GM12872 (cell line): ENCODE results near the gene SEC14L5.

Experiments
- TF ChIP-seq, protein P1 (sequence below): IDR thresholded peaks from 3 replicates; pipeline ENCODE4 v1.5.1; 2011; ENCODE audit warnings: low read depth, mild to moderate bottlenecking, low read length, moderate library complexity; ENCODE audit not compliant: insufficient read depth

The SEC14L5 gene

DNA sequence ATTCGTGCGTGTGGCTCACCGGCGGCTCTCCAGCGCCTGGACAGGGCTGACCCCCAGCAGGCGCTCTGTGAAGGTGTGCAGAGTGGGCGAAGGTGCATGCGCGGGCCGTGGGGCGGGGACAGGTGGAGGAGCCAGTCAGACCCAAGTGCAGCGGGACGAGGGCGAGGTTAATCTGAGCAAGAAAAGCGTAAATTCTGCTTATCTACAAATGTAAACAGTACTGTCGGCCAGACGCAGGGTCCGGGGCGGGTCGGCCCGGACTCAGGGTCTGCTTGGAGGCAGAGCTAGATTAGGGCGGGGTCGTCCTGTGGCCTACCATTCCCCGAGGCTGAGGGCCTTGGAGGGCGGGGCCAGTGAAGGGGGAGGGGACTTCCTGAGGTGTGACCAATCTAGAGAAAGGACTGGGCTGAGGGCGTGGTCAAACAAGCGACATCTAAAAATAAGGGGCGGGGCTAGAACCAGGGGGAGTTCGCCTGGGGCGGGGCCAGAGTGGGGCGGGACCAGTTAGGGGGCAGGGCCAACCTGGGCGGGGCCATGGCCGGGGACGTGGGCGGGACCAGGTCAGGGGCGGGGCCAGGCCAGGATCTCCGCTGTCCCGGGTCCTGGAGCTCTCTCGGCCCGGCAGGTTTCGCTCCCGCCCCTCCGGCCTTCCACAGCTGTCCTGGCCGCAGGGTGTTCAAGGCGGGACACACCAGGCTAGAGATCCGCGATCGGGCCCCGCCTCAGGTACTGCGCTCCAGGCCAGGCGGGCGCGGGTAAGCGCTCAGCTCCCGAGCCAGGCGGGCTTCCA, at the start of gene SEC14L5:
Gene SEC14L5 (plus strand): TSS at position 611 of the 790 bp plus-strand sequence. CDS start 994 bp downstream, outside the sequence.
- TF ChIP-seq, protein P1, sequence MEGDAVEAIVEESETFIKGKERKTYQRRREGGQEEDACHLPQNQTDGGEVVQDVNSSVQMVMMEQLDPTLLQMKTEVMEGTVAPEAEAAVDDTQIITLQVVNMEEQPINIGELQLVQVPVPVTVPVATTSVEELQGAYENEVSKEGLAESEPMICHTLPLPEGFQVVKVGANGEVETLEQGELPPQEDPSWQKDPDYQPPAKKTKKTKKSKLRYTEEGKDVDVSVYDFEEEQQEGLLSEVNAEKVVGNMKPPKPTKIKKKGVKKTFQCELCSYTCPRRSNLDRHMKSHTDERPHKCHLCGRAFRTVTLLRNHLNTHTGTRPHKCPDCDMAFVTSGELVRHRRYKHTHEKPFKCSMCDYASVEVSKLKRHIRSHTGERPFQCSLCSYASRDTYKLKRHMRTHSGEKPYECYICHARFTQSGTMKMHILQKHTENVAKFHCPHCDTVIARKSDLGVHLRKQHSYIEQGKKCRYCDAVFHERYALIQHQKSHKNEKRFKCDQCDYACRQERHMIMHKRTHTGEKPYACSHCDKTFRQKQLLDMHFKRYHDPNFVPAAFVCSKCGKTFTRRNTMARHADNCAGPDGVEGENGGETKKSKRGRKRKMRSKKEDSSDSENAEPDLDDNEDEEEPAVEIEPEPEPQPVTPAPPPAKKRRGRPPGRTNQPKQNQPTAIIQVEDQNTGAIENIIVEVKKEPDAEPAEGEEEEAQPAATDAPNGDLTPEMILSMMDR = no peak

DNA sequence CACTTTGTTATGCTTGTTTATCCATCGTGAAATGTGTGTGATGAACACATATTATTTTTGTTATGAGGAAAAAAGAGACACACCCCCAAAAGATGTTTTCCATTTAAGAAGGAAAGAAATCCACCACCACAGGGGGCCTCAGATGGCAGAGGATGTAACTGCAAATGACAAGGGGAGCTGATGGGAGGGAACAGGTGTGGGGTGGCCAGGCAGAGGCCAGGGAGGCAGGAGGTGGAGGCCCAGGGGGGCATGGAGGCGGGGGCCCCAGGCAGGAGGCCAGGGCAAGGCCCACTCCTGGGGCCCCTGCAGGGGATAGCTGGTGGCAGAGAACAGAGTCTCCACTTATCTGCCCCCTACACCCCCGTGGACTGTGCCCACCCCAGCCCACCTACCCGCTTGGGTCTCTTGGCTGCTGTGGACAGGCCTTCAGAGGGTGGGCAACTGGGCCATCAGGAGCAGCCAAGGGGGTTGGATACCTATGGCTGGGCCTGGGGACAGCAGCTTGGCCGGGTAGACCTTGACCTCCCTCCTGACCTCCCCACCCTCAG, 49.2 kb upstream of the SEC14L5 start:
- TF ChIP-seq, protein P1 = no peak

DNA sequence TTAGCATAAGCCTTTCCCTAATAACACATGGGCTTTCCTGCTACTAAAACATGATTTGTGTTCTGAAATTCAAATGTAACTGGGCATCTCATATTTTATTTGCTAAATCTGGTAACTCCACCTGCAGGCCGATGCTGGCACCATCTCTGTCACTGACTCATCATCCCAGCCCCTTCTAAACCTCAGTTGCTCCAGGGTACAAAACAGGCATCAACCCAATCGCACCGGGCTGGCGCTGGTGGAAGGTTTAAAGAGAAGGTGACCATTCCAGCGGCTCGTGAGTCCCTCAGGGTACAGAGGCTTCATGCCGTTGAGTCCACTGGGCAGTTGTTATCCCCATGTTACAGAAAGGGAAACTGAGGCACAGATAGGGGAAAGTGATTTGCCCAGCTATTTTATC, 48.3 kb upstream of the SEC14L5 start:
- TF ChIP-seq, protein P1 = no peak

DNA sequence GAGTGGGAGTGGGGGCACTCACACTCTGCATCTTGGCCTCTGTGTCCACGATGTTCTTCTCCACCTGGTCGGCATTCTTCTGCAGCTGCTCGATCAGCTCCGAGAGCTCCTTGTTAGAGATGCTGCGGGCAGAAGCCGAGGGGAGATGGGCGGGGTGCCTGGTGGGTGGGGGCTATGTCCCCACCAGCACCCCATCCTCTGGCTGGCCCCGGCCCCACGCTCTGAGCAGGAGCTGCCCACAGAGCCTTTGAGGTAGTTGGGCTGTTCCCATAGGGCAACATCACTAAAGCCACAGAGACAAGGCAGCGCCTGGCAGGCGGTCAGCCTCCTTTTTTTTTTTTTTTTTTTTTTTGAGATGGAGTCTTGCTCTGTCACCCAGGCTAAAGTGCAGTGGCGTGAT, 47.3 kb upstream of the SEC14L5 start:
- TF ChIP-seq, protein P1 = no peak

DNA sequence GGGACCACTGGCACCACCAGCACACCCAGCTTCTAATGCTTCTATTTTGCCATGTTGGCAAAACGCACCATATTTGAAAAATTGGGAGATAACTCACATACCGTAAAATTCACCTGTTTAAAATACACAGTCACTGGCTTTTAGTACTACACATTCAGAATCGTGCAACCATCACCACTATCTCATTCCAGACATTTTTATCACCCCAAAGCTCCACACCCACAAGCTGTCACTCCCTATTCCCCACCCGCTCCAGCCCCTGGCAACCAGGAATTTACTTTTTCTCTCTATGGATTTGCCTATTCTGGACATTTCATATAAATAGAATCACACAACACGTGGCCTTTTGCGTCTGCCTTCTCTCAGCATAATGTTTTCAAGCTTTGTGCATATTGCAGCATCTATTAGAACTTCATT, 46.2 kb upstream of the SEC14L5 start:
- TF ChIP-seq, protein P1 = no peak

DNA sequence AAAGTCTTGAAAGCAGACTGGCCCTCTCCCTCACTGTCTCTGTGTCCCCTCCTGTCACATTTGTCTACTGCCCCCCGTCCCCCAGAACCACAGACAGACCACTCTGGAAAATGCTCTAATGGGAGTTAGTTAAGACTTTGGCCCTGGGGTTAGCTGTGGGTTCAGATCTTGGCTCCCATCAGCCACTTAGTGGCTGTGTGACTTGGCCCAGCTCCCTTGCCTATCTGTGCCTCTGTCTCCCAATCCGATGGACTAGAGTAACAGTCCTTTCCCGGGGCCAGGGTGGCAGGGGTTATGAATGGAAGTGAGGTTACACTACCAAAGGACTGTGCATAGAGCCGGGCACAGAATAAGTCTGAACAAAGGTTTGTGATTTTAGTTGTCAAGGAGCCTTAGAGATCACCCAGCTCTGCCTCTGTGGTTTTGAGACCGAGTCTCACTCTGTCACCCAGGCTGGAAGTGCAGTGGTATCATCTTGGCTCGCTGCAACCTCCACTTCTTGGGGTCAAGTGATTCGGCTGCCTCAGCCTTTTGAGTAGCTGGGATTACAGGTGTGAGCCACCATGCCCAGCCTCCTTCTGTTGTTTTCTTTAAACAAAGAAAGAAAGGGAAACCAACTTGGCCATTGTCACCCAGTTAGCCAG, 44.9 kb upstream of the SEC14L5 start:
- TF ChIP-seq, protein P1 = no peak

DNA sequence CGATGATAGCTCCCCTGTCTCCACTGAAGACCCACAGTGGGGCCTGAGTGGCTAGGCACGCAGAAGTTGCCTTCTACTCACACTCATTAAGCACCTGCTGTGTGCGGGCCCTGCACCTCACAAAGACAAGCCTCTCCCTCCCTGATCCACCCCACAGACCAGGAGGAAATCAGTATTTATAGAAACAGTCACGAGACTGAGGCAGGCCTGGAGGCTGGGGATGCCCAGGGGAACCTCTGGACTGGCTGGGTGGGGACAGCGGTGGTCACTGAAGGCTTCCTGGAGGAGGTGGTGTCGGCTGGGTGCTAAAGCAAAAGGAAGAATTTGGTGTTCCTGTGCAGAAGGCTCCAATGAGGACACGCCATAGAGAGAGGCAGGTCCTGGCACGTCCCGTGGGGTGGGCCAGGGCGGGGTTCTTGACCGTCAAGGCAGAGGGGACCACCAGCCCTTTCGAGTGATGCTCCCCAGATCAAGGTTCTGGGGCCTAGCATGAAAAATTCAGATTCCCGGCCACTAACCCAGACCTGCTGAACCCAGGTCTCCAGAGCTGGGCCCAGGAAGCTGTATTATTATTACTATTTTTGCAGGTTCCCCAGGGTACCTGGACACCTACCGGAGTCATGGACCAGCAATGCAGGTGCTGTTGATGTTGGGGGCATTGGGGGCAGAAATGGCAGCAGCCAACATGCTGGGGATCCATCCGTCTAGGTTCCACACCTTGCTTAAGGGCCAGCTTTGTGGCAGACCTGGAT, 44.2 kb upstream of the SEC14L5 start:
- TF ChIP-seq, protein P1 = no peak
